Loucy (cell line): Measurements from ENCODE around the gene S100A8.

Source experiments
- H2AFZ ChIP-seq: fragments of 200-600 bp; sonication (generic); 2 replicates; pipeline ENCODE4 v1.6.0; 2016; ENCODE audit warnings: antibody characterized with exemption, mild to moderate bottlenecking, low read length, moderate library complexity
- H3F3A ChIP-seq: fragments of 200-600 bp; 2 replicates; pipeline ENCODE4 v1.6.0; 2016; ENCODE audit warnings: antibody characterized with exemption, low read depth, mild to moderate bottlenecking
- H3K27me3 ChIP-seq: fragments of 200-600 bp; sonication (generic); 2 replicates; pipeline ENCODE4 v1.6.1; 2014; ENCODE audit warnings: low read length, mild to moderate bottlenecking; ENCODE audit not compliant: insufficient read depth, poor library complexity, severe bottlenecking
- H3K36me3 ChIP-seq: fragments of 200-600 bp; sonication (generic); 2 replicates; pipeline ENCODE4 v1.6.1; 2016; ENCODE audit warnings: low read length; ENCODE audit not compliant: insufficient read depth
- H3K4me1 ChIP-seq: fragments of 200-600 bp; sonication (generic); 2 replicates; pipeline ENCODE4 v1.5.1; 2014; ENCODE audit warnings: low read length, mild to moderate bottlenecking; ENCODE audit not compliant: insufficient read depth, poor library complexity, severe bottlenecking
- H3K4me2 ChIP-seq: fragments of 200-600 bp; sonication (generic); 2 replicates; pipeline ENCODE4 v1.6.0; 2014; ENCODE audit warnings: antibody characterized with exemption, low read length, low read depth, mild to moderate bottlenecking; ENCODE audit not compliant: poor library complexity, severe bottlenecking
- H3K4me3 ChIP-seq: fragments of 200-600 bp; sonication (generic); 2 replicates; pipeline ENCODE4 v1.5.1; 2014; ENCODE audit warnings: low read length, mild to moderate bottlenecking, mixed read lengths; ENCODE audit not compliant: poor library complexity, severe bottlenecking
- H3K79me2 ChIP-seq: fragments of 200-600 bp; sonication (generic); 2 replicates; pipeline ENCODE4 v1.6.1; 2014; ENCODE audit warnings: low read length; ENCODE audit not compliant: insufficient read depth
- H3K9ac ChIP-seq: fragments of 200-600 bp; sonication (generic); 2 replicates; pipeline ENCODE4 v1.6.0; 2014; ENCODE audit warnings: mild to moderate bottlenecking, low read depth, low read length, moderate library complexity; ENCODE audit not compliant: poor library complexity, severe bottlenecking
- H3K9me2 ChIP-seq: fragments of 200-600 bp; sonication (generic); replicated peaks from 2 replicates; pipeline ENCODE4 v1.6.1; 2016; ENCODE audit warnings: low read depth, low read length, mixed read lengths
- H3K9me3 ChIP-seq: fragments of 200-600 bp; sonication (generic); 2 replicates; pipeline ENCODE4 v1.6.1; 2014; ENCODE audit warnings: mild to moderate bottlenecking, antibody characterized with exemption, low read length, low read depth; ENCODE audit not compliant: insufficient read depth
- H4K20me1 ChIP-seq: fragments of 200-600 bp; sonication (generic); 2 replicates; pipeline ENCODE4 v1.6.0; 2014; ENCODE audit warnings: antibody characterized with exemption, low read length, mild to moderate bottlenecking; ENCODE audit not compliant: insufficient read depth, poor library complexity, severe bottlenecking
- CTCF ChIP-seq: fragments of 200-600 bp; sonication (generic); conservative IDR thresholded peaks from 2 replicates; pipeline ENCODE4 v1.5.1; 2014; ENCODE audit warnings: mild to moderate bottlenecking, antibody characterized with exemption, low read length
- EZH2phosphoT487 ChIP-seq: fragments of 200-600 bp; IDR thresholded peaks from 2 replicates; pipeline ENCODE4 v1.6.1; 2018; ENCODE audit warnings: antibody characterized with exemption, mild to moderate bottlenecking, moderate library complexity, borderline replicate concordance

Gene S100A8

GRCh38 chr1:153375511-153375910, 15.4 kb downstream of the S100A8 start, which contains the start of gene S100A12:
TSS of gene S100A12 (minus strand) at chr1:153375621. CDS start at chr1:153374592, 1,029 bp downstream.
- Histone ChIP-seq H3K79me2 (no peaks in the 10 kb centered on the region), H3K4me3 (no peak within 1 kb of the TSS), H3K9ac (no peak within 1 kb of the TSS), H3K36me3 (no peaks in the 10 kb centered on the region), H4K20me1 (no peaks in the 10 kb centered on the region), H3K9me2 (no peaks in the 10 kb centered on the region), H2AFZ (no peak within 1 kb of the TSS), H3K4me2 (no peak within 1 kb of the TSS), H3F3A (no peaks in the 10 kb centered on the region), H3K4me1 (no peaks in the 10 kb centered on the region), H3K27me3 (no peaks in the 10 kb centered on the region), H3K9me3 (no peaks in the 10 kb centered on the region)
- no peak for TF ChIP-seq EZH2phosphoT487
- TF ChIP-seq CTCF = no peak

GRCh38 chr1:153374071-153374470, 16.8 kb downstream of the S100A8 start:
- Histone ChIP-seq H3F3A (no peaks in the 10 kb centered on the region), H3K4me3 (no peak overlapping the region), H3K27me3 (no peaks in the 10 kb centered on the region), H3K79me2 (no peaks in the 10 kb centered on the region), H3K4me1 (no peaks in the 10 kb centered on the region), H3K9me2 (no peaks in the 10 kb centered on the region), H3K36me3 (no peaks in the 10 kb centered on the region), H3K9ac (no peak overlapping the region), H3K4me2 (no peak overlapping the region), H3K9me3 (no peaks in the 10 kb centered on the region), H2AFZ (no peak overlapping the region), H4K20me1 (no peaks in the 10 kb centered on the region)
- TF ChIP-seq EZH2phosphoT487 (no peak), CTCF (no peak)

GRCh38 chr1:153372571-153372970, 18.3 kb downstream of the S100A8 start:
- H3K4me1 ChIP-seq = no peaks in the 10 kb centered on the region

More at GRCh38 chr1:153372571-153372970, 18.3 kb downstream of the S100A8 start:
- TF ChIP-seq CTCF = no peak
- no peak for TF ChIP-seq EZH2phosphoT487
- H3K27me3 ChIP-seq = no peaks in the 10 kb centered on the region
- no peaks in the 10 kb centered on the region for H3K79me2 ChIP-seq
- H3K9me2 ChIP-seq = no peaks in the 10 kb centered on the region
- no peak overlapping the region for H3K9ac ChIP-seq
- no peaks in the 10 kb centered on the region for H3F3A ChIP-seq
- H4K20me1 ChIP-seq = no peaks in the 10 kb centered on the region
- H3K36me3 ChIP-seq = no peaks in the 10 kb centered on the region
- H3K4me2 ChIP-seq = no peak overlapping the region
- H3K9me3 ChIP-seq = no peaks in the 10 kb centered on the region
- no peak overlapping the region for H3K4me3 ChIP-seq
- H2AFZ ChIP-seq = no peak overlapping the region
